Suprapubic skin (tissue), 4 donors: ENCODE measurements around the gene C1R.

Experiments used
- CTCF ChIP-seq, 2 donors: fragments of 200-600 bp in 1 of 2; fragments of 450-650 bp in 1 of 2; sonication (generic) in 1 of 2; IDR thresholded peaks; one replicate each; pipeline ENCODE4 v1.5.1; 2016 to 2019; ENCODE audit warnings: antibody characterized with exemption in 2 of 2, mild to moderate bottlenecking in 1 of 2, moderate library complexity in 1 of 2
- EP300 ChIP-seq: sonication (generic); formaldehyde crosslinking; IDR thresholded peaks from one replicate; pipeline ENCODE4 v1.6.1; 2017; ENCODE audit warnings: antibody characterized with exemption
- POLR2A ChIP-seq, 2 donors: fragments of 450-650 bp; IDR thresholded peaks; one replicate each; pipeline ENCODE4 v1.6.1; 2017; ENCODE audit warnings: antibody characterized with exemption in 2 of 2, mild to moderate bottlenecking in 2 of 2, moderate library complexity in 2 of 2
- POLR2AphosphoS5 ChIP-seq, 3 donors: sonication (generic); formaldehyde crosslinking; IDR thresholded peaks; one replicate each; pipeline ENCODE4 v1.6.1; 2017; ENCODE audit warnings: antibody characterized with exemption in 3 of 3

- TF ChIP-seq EP300 (no peak), CTCF (IDR thresholded peaks at IDR 0.05) (no peak), POLR2A (IDR thresholded peaks at IDR 0.05) (no peak), POLR2AphosphoS5 (IDR thresholded peaks at IDR 0.05) (no peak)
Measured at GRCh38 chr12:7110661-7111060, 18.4 kb upstream of the C1R start.
